ENCODE measurements around the gene ATG101.

- TF ChIP-seq, protein P1, sequence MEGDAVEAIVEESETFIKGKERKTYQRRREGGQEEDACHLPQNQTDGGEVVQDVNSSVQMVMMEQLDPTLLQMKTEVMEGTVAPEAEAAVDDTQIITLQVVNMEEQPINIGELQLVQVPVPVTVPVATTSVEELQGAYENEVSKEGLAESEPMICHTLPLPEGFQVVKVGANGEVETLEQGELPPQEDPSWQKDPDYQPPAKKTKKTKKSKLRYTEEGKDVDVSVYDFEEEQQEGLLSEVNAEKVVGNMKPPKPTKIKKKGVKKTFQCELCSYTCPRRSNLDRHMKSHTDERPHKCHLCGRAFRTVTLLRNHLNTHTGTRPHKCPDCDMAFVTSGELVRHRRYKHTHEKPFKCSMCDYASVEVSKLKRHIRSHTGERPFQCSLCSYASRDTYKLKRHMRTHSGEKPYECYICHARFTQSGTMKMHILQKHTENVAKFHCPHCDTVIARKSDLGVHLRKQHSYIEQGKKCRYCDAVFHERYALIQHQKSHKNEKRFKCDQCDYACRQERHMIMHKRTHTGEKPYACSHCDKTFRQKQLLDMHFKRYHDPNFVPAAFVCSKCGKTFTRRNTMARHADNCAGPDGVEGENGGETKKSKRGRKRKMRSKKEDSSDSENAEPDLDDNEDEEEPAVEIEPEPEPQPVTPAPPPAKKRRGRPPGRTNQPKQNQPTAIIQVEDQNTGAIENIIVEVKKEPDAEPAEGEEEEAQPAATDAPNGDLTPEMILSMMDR (IDR thresholded peaks at IDR 0.05) = no peak
- no peak for TF ChIP-seq EZH2 (IDR thresholded peaks at IDR 0.05; ENCODE audit: borderline replicate concordance, insufficient read depth, low read depth, low read length, poor library complexity, severe bottlenecking)
Observed at GRCh38 chr12:52120951-52121823, 51.4 kb downstream of the ATG101 start.
